Subcutaneous adipose tissue (tissue), 4 donors: ENCODE results near the gene CPNE8. TPM values are rescaled to one million over a fixed set of nuclear protein-coding genes. Genes with fewer than 3 reads are reported as not detected.

Experiments
- CTCF ChIP-seq: fragments of 450-650 bp; IDR thresholded peaks from one replicate; pipeline ENCODE4 v1.5.1; 2016; ENCODE audit warnings: low read depth, mild to moderate bottlenecking, control low read depth, antibody characterized with exemption, moderate library complexity
- total RNA-seq, 4 donors: library from RNA; depleted of rRNA; stranded (reverse); fragments of >200 nt; gene quantifications; one replicate each; pipeline ENCODE4 v1.1.0, GENCODE V29; 2016

CPNE8 gene
- total RNA-seq, 4 donors from 2014 or later = 26.4 to 44.7 (median 37.7) TPM

GRCh38 chr12:38884666-38885065 lies 20.7 kb downstream of the CPNE8 start:
- no peak for TF ChIP-seq CTCF

- TF ChIP-seq CTCF = no peak
Measured at GRCh38 chr12:38883629-38884134, 21.7 kb downstream of the CPNE8 start.

- TF ChIP-seq CTCF = no peak
Measured at GRCh38 chr12:38880288-38880687, 25.1 kb downstream of the CPNE8 start.

- no peak for TF ChIP-seq CTCF
Measured at GRCh38 chr12:38878986-38879385, 26.4 kb downstream of the CPNE8 start.

GRCh38 chr12:38878333-38878705 lies 27.1 kb downstream of the CPNE8 start:
- TF ChIP-seq CTCF = no peak

- TF ChIP-seq CTCF = no peak
Measured at GRCh38 chr12:38875586-38876228, 29.7 kb downstream of the CPNE8 start.

DNA sequence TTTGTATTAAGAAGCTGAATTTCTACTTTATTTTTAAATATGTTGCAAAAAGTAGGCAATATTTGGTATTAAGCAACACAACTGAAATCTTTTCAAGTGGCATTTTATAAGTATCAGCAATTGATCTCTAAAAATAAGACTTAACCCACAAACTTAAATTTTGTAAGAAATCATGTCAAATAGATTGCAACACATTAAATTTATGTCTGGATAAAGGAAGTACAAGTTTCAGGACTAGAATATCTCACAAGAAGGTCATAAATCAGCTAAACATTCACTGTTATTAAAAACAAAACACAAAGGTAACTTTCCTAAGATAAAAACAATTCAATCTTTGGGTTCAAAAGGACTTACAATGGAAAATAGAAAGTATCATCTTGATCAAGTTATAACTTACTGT lies 32.8 kb downstream of the CPNE8 start:
- TF ChIP-seq CTCF = no peak
